K562 (cell line): ENCODE data around the gene NLGN4Y. TPM values are rescaled to one million over a fixed set of nuclear protein-coding genes. Genes with fewer than 3 reads are reported as not detected.

Source experiments
- ATAC-seq: fragments of 200-7000 bp; cut with Tn5 transposase; 3 replicates; pipeline ENCODE4 v1.9.1; 2020; ENCODE audit warnings: moderate library complexity
- BruUV-seq: library from RNA; stranded (reverse); fragments of 400-500 nt; replicated peaks from 2 replicates; lab custom pipeline; 2021; lab: Mats Ljungman, UMichigan
- CTCF ChIA-PET: fragments of 300-600 bp; formaldehyde crosslinking; extraction: SDS; loops from one replicate; lab custom pipeline; 2021; ENCODE audit warnings: low intra/inter-chr PET ratio; lab: Yijun Ruan, JAX
- POLR2A ChIA-PET: fragments of 300-600, 350-650 bp; sonication (Branson Sonifier 250); formaldehyde crosslinking; extraction: SDS; loops from one replicate; lab custom pipeline; 2021; ENCODE audit warnings: antibody characterized with exemption, inconsistent platforms; lab: Yijun Ruan, JAX
- DNase-seq, 4 experiments: peaks; one replicate each; pipeline versions ENCODE4 v3.0.0 to v3.0.0-alpha.2; 2011 to 2018; ENCODE audit warnings: low spot score in 3 of 4, mixed read lengths in 3 of 4; ENCODE audit errors: extremely low read depth in 1 of 4
- FAIRE-seq: peaks from 2 replicates; lab custom pipeline; 2011; peaks lifted over from hg19 to GRCh38; lab: Jason Lieb, UNC
- H2AFZ ChIP-seq: 2 replicates; pipeline ENCODE4 v1.6.0; 2011; ENCODE audit warnings: low read depth, low read length, control low read depth, inconsistent platforms
- H3K27ac ChIP-seq: fragments of 200-600 bp; 3 replicates; pipeline ENCODE4 v1.8.0; 2011; ENCODE audit warnings: low read depth, mild to moderate bottlenecking, control low read depth, inconsistent platforms, low read length, moderate library complexity, mixed read lengths; ENCODE audit errors: extremely low read depth
- H3K27me3 ChIP-seq, 2 experiments: fragments of 300-600 bp in 1 of 2; 2 replicates in 1 of 2; 3 replicates in 1 of 2; pipeline versions ENCODE4 v1.6.0 to v1.8.0; 2011; ENCODE audit warnings: inconsistent platforms in 2 of 2, low read length in 2 of 2, mild to moderate bottlenecking in 1 of 2, mixed read lengths in 1 of 2, moderate library complexity in 1 of 2; ENCODE audit not compliant: control insufficient read depth in 2 of 2, insufficient read depth in 2 of 2
- H3K36me3 ChIP-seq: fragments of 300-600 bp; 3 replicates; pipeline ENCODE4 v1.8.0; 2011; ENCODE audit warnings: mild to moderate bottlenecking, low read length, inconsistent platforms; ENCODE audit not compliant: control insufficient read depth, insufficient read depth
- H3K4me1 ChIP-seq, 2 experiments: fragments of 200-600 bp in 1 of 2; replicated peaks in 1 of 2; 2 replicates in 1 of 2; 3 replicates in 1 of 2; pipeline versions ENCODE4 v1.5.1 to v1.8.0; 2011; ENCODE audit warnings: inconsistent platforms in 2 of 2, low read length in 2 of 2, mild to moderate bottlenecking in 1 of 2, mixed read lengths in 1 of 2, moderate library complexity in 1 of 2; ENCODE audit not compliant: control insufficient read depth in 2 of 2, insufficient read depth in 2 of 2
- H3K4me2 ChIP-seq: 2 replicates; pipeline ENCODE4 v1.6.1; 2011; ENCODE audit warnings: low read length, control low read depth, inconsistent platforms, mixed read lengths; ENCODE audit not compliant: insufficient read depth
- H3K4me3 ChIP-seq: fragments of 200-600 bp; sonication (generic), shearing (Covaris generic); 2 replicates; pipeline ENCODE4 v1.5.1; 2016; ENCODE audit warnings: control low read depth, inconsistent platforms
- H3K79me2 ChIP-seq: fragments of 200-600 bp; 3 replicates; pipeline ENCODE4 v1.8.0; 2011; ENCODE audit warnings: low read length, inconsistent platforms; ENCODE audit not compliant: control insufficient read depth, insufficient read depth
- H3K9ac ChIP-seq, 2 experiments: 2 replicates each; pipeline versions ENCODE4 v1.6.0 to v1.6.1; 2011; ENCODE audit warnings: low read depth in 2 of 2, low read length in 2 of 2, control low read depth in 1 of 2, inconsistent platforms in 1 of 2, mild to moderate bottlenecking in 1 of 2, mixed read lengths in 1 of 2; ENCODE audit not compliant: insufficient read depth in 1 of 2
- H3K9me1 ChIP-seq: one replicate; pipeline ENCODE4 v1.6.0; 2011; ENCODE audit warnings: inconsistent platforms, mild to moderate bottlenecking, low read length, moderate library complexity; ENCODE audit not compliant: control insufficient read depth, insufficient read depth
- H3K9me3 ChIP-seq: replicated peaks from 2 replicates; pipeline ENCODE4 v1.5.1; 2011; ENCODE audit warnings: low read depth, low read length, inconsistent platforms; ENCODE audit not compliant: control insufficient read depth, insufficient read depth
- H4K20me1 ChIP-seq: replicated peaks from 2 replicates; pipeline ENCODE4 v1.6.1; 2011; ENCODE audit warnings: low read length, inconsistent platforms, mixed read lengths; ENCODE audit not compliant: control insufficient read depth, insufficient read depth
- RNF219 ChIP-seq: fragments of 250-450 bp; sonication (Bioruptor Pico); IDR thresholded peaks from 2 replicates; pipeline ENCODE4 v1.5.0; 2022; ENCODE audit warnings: mild to moderate bottlenecking
- SNRNP70 ChIP-seq: fragments of 200-400 bp; formaldehyde crosslinking; optimal IDR thresholded peaks from 2 replicates; pipeline ENCODE3; 2017; ENCODE audit warnings: low read depth, low read length
- XRCC5 ChIP-seq: fragments of 200-400 bp; formaldehyde crosslinking; IDR thresholded peaks from 2 replicates; pipeline ENCODE4 v1.6.1; 2017; ENCODE audit warnings: low read depth, mild to moderate bottlenecking, low read length
- ZBTB17 ChIP-seq: fragments of 450-650 bp; formaldehyde crosslinking; IDR thresholded peaks from 2 replicates; pipeline ENCODE4 v1.4.0; 2020; ENCODE audit warnings: mild to moderate bottlenecking
- ZMIZ1 ChIP-seq, 2 experiments: fragments of 150-350 bp in 1 of 2; IDR thresholded peaks; 2 replicates each; pipeline ENCODE4 v1.6.1; 2012 to 2016; ENCODE audit warnings: low read depth in 2 of 2, low read length in 2 of 2, mild to moderate bottlenecking in 1 of 2, moderate library complexity in 1 of 2
- in situ Hi-C: fragments of 300-500 bp; cut with MboI; formaldehyde crosslinking; loops from 4 replicates; pipeline ENCODE4 v1.15.0; 2018; ENCODE audit warnings: inconsistent platforms, mixed read lengths
- intact Hi-C: fragments of 100-400 bp; cut with micrococcal nuclease; formaldehyde crosslinking; loops from 2 replicates; pipeline ENCODE4 v1.14.2; 2022
- polyA plus RNA-seq, 8 experiments: library from polyadenylated mRNA; depleted of rRNA in 4 of 8; stranded (reverse) in 5 of 8; unstranded in 3 of 8; fragments of >200 nt; fragmentation: Nextera tagmentation in 2 of 8; fragmentation: Illumina TruSeq in 1 of 8; extraction: Ambion mirVana in 2 of 8; extraction: Trizol in 1 of 8; gene quantifications; 2 replicates each; pipeline versions ENCODE4 v1.2.1 to v1.2.3, GENCODE V29; 2011 to 2014; ENCODE audit warnings: inconsistent platforms in 1 of 8, missing spikeins in 1 of 8
- total RNA-seq, 7 experiments: library from RNA; depleted of rRNA in 6 of 7; stranded (reverse); fragments of >200 nt in 6 of 7; fragmentation: Illumina TruSeq in 2 of 7; extraction: Trizol in 2 of 7; gene quantifications; 2 replicates each; pipeline versions ENCODE4 v1.2.1 to v1.2.3, GENCODE V29; 2011 to 2021; ENCODE audit warnings: low replicate concordance in 1 of 7

Gene NLGN4Y
- total and polyA plus RNA-seq, 9 of the 15 experiments (the other 6 are each of a cell fraction or from before 2014, with no cell fraction given), result not detected

- H3K27me3 ChIP-seq, result no peaks in the 10 kb centered on the region
- ChIA-PET POLR2A (no interaction called here), CTCF (no interaction called here)
- no peak overlapping the region for H3K27ac ChIP-seq
- intact Hi-C loops, result no loop called here
- H2AFZ ChIP-seq, result no peak overlapping the region
- no peaks in the 10 kb centered on the region for H3K9me3 ChIP-seq
- no peaks in the 10 kb centered on the region for H3K9me1 ChIP-seq
- H3K4me1 ChIP-seq, result no peaks in the 10 kb centered on the region
- H3K4me2 ChIP-seq, result no peak overlapping the region
- H3K79me2 ChIP-seq, result no peaks in the 10 kb centered on the region
- no peak for DNase-seq
- in situ Hi-C loops, result no loop called here
- no peak for FAIRE-seq
- H4K20me1 ChIP-seq, result no peaks in the 10 kb centered on the region
- no peak overlapping the region for H3K4me3 ChIP-seq
- no peaks in the 10 kb centered on the region for H3K36me3 ChIP-seq
- TF ChIP-seq SNRNP70, result no peak
- no peak for TF ChIP-seq ZMIZ1 (IDR thresholded peaks at IDR 0.05; ENCODE audit: low read depth in 2 of 2, low read length in 2 of 2)
- no peak for TF ChIP-seq XRCC5
- no peak for TF ChIP-seq ZBTB17 (CRISPR knock-in tag)
- TF ChIP-seq RNF219 (CRISPR knock-in tag), result no peak
- BruUV-seq, result no TSS peak
- no peak for ATAC-seq
- H3K9ac ChIP-seq, result no peak overlapping the region
Measured at GRCh38 chrY:14694543-14694942, 170.2 kb downstream of the NLGN4Y start.
